Smooth muscle cell (in vitro differentiated cells): ENCODE measurements around the gene INO80C. TPM values are rescaled to one million over a fixed set of nuclear protein-coding genes. Genes with fewer than 3 reads are reported as not detected.

Source experiments
- DNase-seq: peaks from one replicate; lab custom pipeline; 2025; ENCODE audit not compliant: unreplicated experiment; lab: John Stamatoyannopoulos, UW
- H2AFZ ChIP-seq: fragments of 200-600 bp; sonication (generic); 2 replicates; pipeline ENCODE4 v1.6.0; 2016; ENCODE audit warnings: antibody characterized with exemption, low read depth, mild to moderate bottlenecking
- H3F3A ChIP-seq: fragments of 200-600 bp; sonication (generic); 2 replicates; pipeline ENCODE4 v1.6.0; 2017; ENCODE audit warnings: antibody characterized with exemption, low read depth
- H3K27ac ChIP-seq: fragments of 200-600 bp; sonication (generic); 2 replicates; pipeline ENCODE4 v1.5.1; 2016; ENCODE audit warnings: low read depth, mild to moderate bottlenecking
- H3K27me3 ChIP-seq: fragments of 200-600 bp; sonication (generic); 2 replicates; pipeline ENCODE4 v1.6.1; 2016; ENCODE audit warnings: low read depth, mild to moderate bottlenecking
- H3K36me3 ChIP-seq: fragments of 200-600 bp; sonication (generic); 2 replicates; pipeline ENCODE4 v1.5.1; 2016; ENCODE audit warnings: low read depth
- H3K4me1 ChIP-seq: fragments of 200-600 bp; sonication (generic); 2 replicates; pipeline ENCODE4 v1.5.1; 2016; ENCODE audit warnings: low read depth
- H3K4me2 ChIP-seq: fragments of 200-600 bp; sonication (generic); 2 replicates; pipeline ENCODE4 v1.6.0; 2016; ENCODE audit warnings: mild to moderate bottlenecking
- H3K4me3 ChIP-seq: fragments of 200-600 bp; sonication (generic); 2 replicates; pipeline ENCODE4 v1.5.1; 2016; ENCODE audit warnings: mild to moderate bottlenecking
- H3K79me2 ChIP-seq: fragments of 200-600 bp; sonication (generic); 2 replicates; pipeline ENCODE4 v1.6.0; 2016; ENCODE audit warnings: low read depth, mild to moderate bottlenecking
- H3K9ac ChIP-seq: fragments of 200-600 bp; sonication (generic); 2 replicates; pipeline ENCODE4 v1.6.0; 2016; ENCODE audit warnings: low read depth
- H3K9me3 ChIP-seq: fragments of 200-600 bp; sonication (generic); replicated peaks from 2 replicates; pipeline ENCODE4 v1.5.1; 2016; ENCODE audit warnings: low read depth
- H4K20me1 ChIP-seq: fragments of 200-600 bp; sonication (generic); 2 replicates; pipeline ENCODE4 v1.6.0; 2016; ENCODE audit warnings: low read depth
- CTCF ChIP-seq: fragments of 200-600 bp; sonication (generic); IDR thresholded peaks from 2 replicates; pipeline ENCODE4 v1.5.1; 2017; ENCODE audit warnings: borderline replicate concordance, mild to moderate bottlenecking, antibody characterized with exemption; ENCODE audit not compliant: insufficient read depth, poor library complexity, severe bottlenecking
- WGBS: methylation state at CpG from one replicate; pipeline ENCODE4 v1.1.7; 2016; ENCODE audit warnings: low lambda C conversion rate; 5-methylcytosine and 5-hydroxymethylcytosine counted together
- polyA plus RNA-seq: library from polyadenylated mRNA; unstranded; fragments of >200 nt; fragmentation: Nextera tagmentation; extraction: Ambion mirVana; gene quantifications from 2 replicates; pipeline ENCODE4 v1.2.1, GENCODE V29; 2016
- total RNA-seq: library from RNA; depleted of rRNA; stranded (reverse); fragments of >200 nt; gene quantifications from 2 replicates; pipeline ENCODE4 v1.2.3, GENCODE V29; 2014

The INO80C gene
- total and polyA plus RNA-seq, 2 experiments from 2014 or later: 6.8 to 13.9 TPM

- no peaks in the 10 kb centered on the region for H4K20me1 ChIP-seq
- H3K27ac ChIP-seq: no peak overlapping the region
- no peaks in the 10 kb centered on the region for H3K36me3 ChIP-seq
- H3F3A ChIP-seq: peaks cover 13% of the 10 kb centered on the region
- no peak overlapping the region for H3K4me3 ChIP-seq
- H3K4me1 ChIP-seq: no peaks in the 10 kb centered on the region
- H3K4me2 ChIP-seq: no peak overlapping the region
- no peak overlapping the region for H2AFZ ChIP-seq
- TF ChIP-seq CTCF: no peak
- no peak overlapping the region for H3K9ac ChIP-seq
- no peaks in the 10 kb centered on the region for H3K27me3 ChIP-seq
- no peak for DNase-seq
- H3K9me3 ChIP-seq: no peaks in the 10 kb centered on the region
- no peaks in the 10 kb centered on the region for H3K79me2 ChIP-seq
- WGBS: 96% methylated on average over 3 of the region's 3 CpGs
Observed at GRCh38 chr18:35435401-35435800, 62.4 kb downstream of the INO80C start.

- Histone ChIP-seq H3K27ac (peak overlapping the region; percentile 55), H3K27me3 (no peaks in the 10 kb centered on the region), H4K20me1 (no peaks in the 10 kb centered on the region), H3K4me1 (no peaks in the 10 kb centered on the region), H3K9ac (no peak overlapping the region), H3K4me3 (no peak overlapping the region), H2AFZ (peak overlapping the region; percentile 72), H3K79me2 (no peaks in the 10 kb centered on the region), H3K36me3 (no peaks in the 10 kb centered on the region), H3K4me2 (peak overlapping the region; percentile 25), H3K9me3 (no peaks in the 10 kb centered on the region), H3F3A (peaks cover 13% of the 10 kb centered on the region)
- DNase-seq: no peak
- 14% methylated on average over 1 of the region's 1 CpG for WGBS
- no peak for TF ChIP-seq CTCF
Observed at GRCh38 chr18:35432565-35433001, 65.2 kb downstream of the INO80C start.

GRCh38 chr18:35431374-35431741 is 66.4 kb downstream of the INO80C start:
- no peaks in the 10 kb centered on the region for H3K79me2 ChIP-seq
- H4K20me1 ChIP-seq: no peaks in the 10 kb centered on the region
- H3F3A ChIP-seq: peaks cover 13% of the 10 kb centered on the region
- H3K4me3 ChIP-seq: no peak overlapping the region
- peak overlapping the region; percentile 10 for H3K27ac ChIP-seq
- H2AFZ ChIP-seq: no peak overlapping the region
- no peaks in the 10 kb centered on the region for H3K27me3 ChIP-seq
- WGBS: 61% methylated on average over 6 of the region's 6 CpGs
- DNase-seq: no peak
- H3K9me3 ChIP-seq: no peaks in the 10 kb centered on the region
- no peaks in the 10 kb centered on the region for H3K4me1 ChIP-seq
- H3K4me2 ChIP-seq: peak overlapping the region; percentile 14
- no peak overlapping the region for H3K9ac ChIP-seq
- no peak for TF ChIP-seq CTCF
- no peaks in the 10 kb centered on the region for H3K36me3 ChIP-seq

- peak overlapping the region; percentile 10 for H3K27ac ChIP-seq
- H3K9me3 ChIP-seq: no peaks in the 10 kb centered on the region
- no peak for TF ChIP-seq CTCF
- no peaks in the 10 kb centered on the region for H3K36me3 ChIP-seq
- 47% methylated on average over 4 of the region's 4 CpGs for WGBS
- peaks cover 13% of the 10 kb centered on the region for H3F3A ChIP-seq
- H4K20me1 ChIP-seq: no peaks in the 10 kb centered on the region
- no peaks in the 10 kb centered on the region for H3K27me3 ChIP-seq
- no peaks in the 10 kb centered on the region for H3K4me1 ChIP-seq
- no peak overlapping the region for H2AFZ ChIP-seq
- no peak overlapping the region for H3K4me3 ChIP-seq
- H3K79me2 ChIP-seq: no peaks in the 10 kb centered on the region
- H3K4me2 ChIP-seq: peak overlapping the region; percentile 14
- no peak overlapping the region for H3K9ac ChIP-seq
- DNase-seq: no peak
Observed at GRCh38 chr18:35430721-35431373, 66.9 kb downstream of the INO80C start.
